HL-60 (cell line): ENCODE results near the gene MTCH1.

Experiments used
- DNase-seq, 2 experiments: peaks; one replicate each; pipeline ENCODE4 v3.0.0-alpha.2; 2010 to 2020; ENCODE audit warnings: low read depth in 1 of 2, low spot score in 1 of 2
- H3K27ac ChIP-seq: fragments of 250-450 bp; sonication (Bioruptor Pico); replicated peaks from 2 replicates; pipeline ENCODE4 v1.5.1; 2020; ENCODE audit warnings: mild to moderate bottlenecking, moderate library complexity
- H3K27me3 ChIP-seq: fragments of 250-450 bp; sonication (Bioruptor Pico); 2 replicates; pipeline ENCODE4 v1.5.1; 2021; ENCODE audit warnings: mild to moderate bottlenecking, moderate library complexity; ENCODE audit not compliant: insufficient read depth, poor library complexity, severe bottlenecking
- H3K4me3 ChIP-seq: replicated peaks from 2 replicates; pipeline ENCODE4 v1.5.1; 2011; ENCODE audit warnings: mild to moderate bottlenecking, control low read depth, low read length; ENCODE audit not compliant: insufficient read depth
- CTCF ChIP-seq: IDR thresholded peaks from one replicate; pipeline ENCODE4 v1.5.1; 2011; ENCODE audit warnings: low read length, control low read depth, inconsistent platforms; ENCODE audit not compliant: insufficient read depth
- GABPA ChIP-seq: IDR thresholded peaks from 2 replicates; pipeline ENCODE4 v1.6.1; 2012; ENCODE audit warnings: low read depth
- POLR2AphosphoS5 ChIP-seq: IDR thresholded peaks from 2 replicates; pipeline ENCODE4 v1.6.1; 2012; ENCODE audit warnings: low read depth
- REST ChIP-seq: IDR thresholded peaks from 2 replicates; pipeline ENCODE4 v1.6.1; 2012; ENCODE audit warnings: low read depth; ENCODE audit not compliant: insufficient replicate concordance
- SPI1 ChIP-seq: IDR thresholded peaks from 2 replicates; pipeline ENCODE4 v1.6.1; 2012; ENCODE audit warnings: low read depth, mild to moderate bottlenecking, borderline replicate concordance

Gene MTCH1

GRCh38 chr6:37006793-37007339 lies 20.9 kb upstream of the MTCH1 start:
- Histone ChIP-seq H3K27ac (no peak overlapping the region), H3K27me3 (no peaks in the 10 kb centered on the region), H3K4me3 (no peak overlapping the region)
- DNase-seq: no peak
- TF ChIP-seq REST (no peak), SPI1 (no peak), CTCF (no peak), POLR2AphosphoS5 (no peak), GABPA (no peak)

- TF ChIP-seq GABPA (no peak), REST (no peak), SPI1 (no peak), CTCF (no peak), POLR2AphosphoS5 (no peak)
- Histone ChIP-seq H3K27me3 (no peaks in the 10 kb centered on the region), H3K27ac (no peak overlapping the region), H3K4me3 (no peak overlapping the region)
- no peak for DNase-seq
These were observed 20.0 kb upstream of the MTCH1 start for GRCh38 chr6:37005827-37006567.

- no peak for TF ChIP-seq CTCF
- peak; percentile 99 for TF ChIP-seq SPI1
- no peak for TF ChIP-seq POLR2AphosphoS5
- DNase-seq: peak in 1 of 2 experiments; percentile 66
- H3K27ac ChIP-seq: no peak within 1 kb of the TSS
- H3K4me3 ChIP-seq: no peak within 1 kb of the TSS
- H3K27me3 ChIP-seq: no peaks in the 10 kb centered on the region
These were observed 19.2 kb upstream of the MTCH1 start, which contains the start of gene FGD2 for GRCh38 chr6:37005061-37005810. TSS of gene FGD2 (plus strand) at chr6:37005655. CDS start at chr6:37005818, 163 bp downstream.
